Activated naive CD8-positive, alpha-beta T cell treated with anti-CD3 and anti-CD28 coated beads for 36 hours (primary cell): ENCODE results near the gene ATP11A. TPM values are rescaled to one million over a fixed set of nuclear protein-coding genes. Genes with fewer than 3 reads are reported as not detected.

ENCODE experiments used
- DNase-seq: peaks from one replicate; pipeline ENCODE4 v3.0.0; 2021
- H3K27ac Mint-ChIP-seq: one replicate; pipeline ENCODE4 v1.8.0; 2022; ENCODE audit warnings: mild to moderate bottlenecking, moderate library complexity, mixed read lengths
- H3K27me3 Mint-ChIP-seq: one replicate; pipeline ENCODE4 v1.8.0; 2022; ENCODE audit warnings: mild to moderate bottlenecking, mixed read lengths
- H3K36me3 Mint-ChIP-seq: one replicate; pipeline ENCODE4 v1.8.0; 2021; ENCODE audit warnings: mild to moderate bottlenecking, mixed read lengths
- H3K4me1 Mint-ChIP-seq: one replicate; pipeline ENCODE4 v1.8.0; 2021; ENCODE audit warnings: mixed read lengths
- H3K4me3 Mint-ChIP-seq: one replicate; pipeline ENCODE4 v1.8.0; 2022; ENCODE audit warnings: mild to moderate bottlenecking, moderate library complexity, mixed read lengths
- H3K9me3 Mint-ChIP-seq: one replicate; pipeline ENCODE4 v1.8.0; 2022; ENCODE audit warnings: mixed read lengths
- total RNA-seq, 2 experiments: library from RNA; stranded (reverse); gene quantifications; one replicate each; pipeline ENCODE4 v1.2.3, GENCODE V29; 2021

ATP11A gene
- total RNA-seq, 2 experiments from 2014 or later, result 27.6 to 32.5 TPM

GRCh38 chr13:112768795-112769481, 79.1 kb downstream of the ATP11A start:
- no peak overlapping the region for H3K4me3 Mint-ChIP-seq

GRCh38 chr13:112769615-112770014, 79.8 kb downstream of the ATP11A start:
- H3K27ac Mint-ChIP-seq, result no peak overlapping the region
- H3K4me3 Mint-ChIP-seq, result no peak overlapping the region
- H3K4me1 Mint-ChIP-seq, result peaks cover 18% of the 10 kb centered on the region
- H3K36me3 Mint-ChIP-seq, result peaks cover 7% of the 10 kb centered on the region
- H3K27me3 Mint-ChIP-seq, result no peaks in the 10 kb centered on the region
- DNase-seq, result no peak
- H3K9me3 Mint-ChIP-seq, result peaks cover 4% of the 10 kb centered on the region

More at GRCh38 chr13:112768795-112769481, 79.1 kb downstream of the ATP11A start:
- peaks cover 14% of the 10 kb centered on the region for H3K4me1 Mint-ChIP-seq
- peaks cover 7% of the 10 kb centered on the region for H3K36me3 Mint-ChIP-seq
- peaks cover 4% of the 10 kb centered on the region for H3K9me3 Mint-ChIP-seq
- H3K27ac Mint-ChIP-seq, result no peak overlapping the region
- DNase-seq, result no peak
- no peaks in the 10 kb centered on the region for H3K27me3 Mint-ChIP-seq

- Mint-ChIP-seq H3K9me3 (peaks cover 4% of the 10 kb centered on the region), H3K27ac (no peak overlapping the region), H3K36me3 (peaks cover 7% of the 10 kb centered on the region), H3K27me3 (no peaks in the 10 kb centered on the region), H3K4me3 (no peak overlapping the region), H3K4me1 (peaks cover 18% of the 10 kb centered on the region)
- DNase-seq, result no peak
Measured at GRCh38 chr13:112770504-112770903, 80.7 kb downstream of the ATP11A start.

GRCh38 chr13:112771139-112771876, 81.5 kb downstream of the ATP11A start:
- H3K4me3 Mint-ChIP-seq, result no peak overlapping the region
- H3K9me3 Mint-ChIP-seq, result no peaks in the 10 kb centered on the region
- no peaks in the 10 kb centered on the region for H3K27me3 Mint-ChIP-seq
- peaks cover 5% of the 10 kb centered on the region for H3K36me3 Mint-ChIP-seq
- H3K27ac Mint-ChIP-seq, result no peak overlapping the region
- H3K4me1 Mint-ChIP-seq, result peaks cover 18% of the 10 kb centered on the region
- DNase-seq, result no peak

- no peak for DNase-seq
- H3K27me3 Mint-ChIP-seq, result no peaks in the 10 kb centered on the region
- H3K9me3 Mint-ChIP-seq, result no peaks in the 10 kb centered on the region
- no peak overlapping the region for H3K4me3 Mint-ChIP-seq
- H3K4me1 Mint-ChIP-seq, result peaks cover 18% of the 10 kb centered on the region
- H3K27ac Mint-ChIP-seq, result no peak overlapping the region
- peaks cover 5% of the 10 kb centered on the region for H3K36me3 Mint-ChIP-seq
Measured at GRCh38 chr13:112771877-112772538, 82.2 kb downstream of the ATP11A start.

- Mint-ChIP-seq H3K27me3 (no peaks in the 10 kb centered on the region), H3K4me3 (no peak overlapping the region), H3K27ac (no peak overlapping the region), H3K4me1 (peaks cover 18% of the 10 kb centered on the region), H3K9me3 (no peaks in the 10 kb centered on the region), H3K36me3 (peaks cover 5% of the 10 kb centered on the region)
- no peak for DNase-seq
Measured at GRCh38 chr13:112772539-112772909, 82.7 kb downstream of the ATP11A start.

- H3K36me3 Mint-ChIP-seq, result peaks cover 3% of the 10 kb centered on the region
- H3K27ac Mint-ChIP-seq, result no peak overlapping the region
- H3K4me3 Mint-ChIP-seq, result no peak overlapping the region
- no peaks in the 10 kb centered on the region for H3K9me3 Mint-ChIP-seq
- DNase-seq, result no peak
- peaks cover 16% of the 10 kb centered on the region for H3K4me1 Mint-ChIP-seq
- no peaks in the 10 kb centered on the region for H3K27me3 Mint-ChIP-seq
Measured at GRCh38 chr13:112772929-112773328, 83.1 kb downstream of the ATP11A start.

- Mint-ChIP-seq H3K4me1 (peaks cover 9% of the 10 kb centered on the region), H3K4me3 (no peak overlapping the region), H3K27ac (no peak overlapping the region), H3K27me3 (no peaks in the 10 kb centered on the region), H3K9me3 (no peaks in the 10 kb centered on the region), H3K36me3 (no peaks in the 10 kb centered on the region)
- DNase-seq, result no peak
Measured at GRCh38 chr13:112773601-112774447, 84.0 kb downstream of the ATP11A start.

GRCh38 chr13:112774448-112774792, 84.6 kb downstream of the ATP11A start:
- H3K36me3 Mint-ChIP-seq, result no peaks in the 10 kb centered on the region
- no peak for DNase-seq
- H3K4me3 Mint-ChIP-seq, result no peak overlapping the region
- H3K4me1 Mint-ChIP-seq, result peaks cover 4% of the 10 kb centered on the region
- no peak overlapping the region for H3K27ac Mint-ChIP-seq
- H3K9me3 Mint-ChIP-seq, result no peaks in the 10 kb centered on the region
- H3K27me3 Mint-ChIP-seq, result no peaks in the 10 kb centered on the region

- H3K9me3 Mint-ChIP-seq, result no peaks in the 10 kb centered on the region
- H3K4me3 Mint-ChIP-seq, result no peak overlapping the region
- no peaks in the 10 kb centered on the region for H3K36me3 Mint-ChIP-seq
- H3K4me1 Mint-ChIP-seq, result peaks cover 4% of the 10 kb centered on the region
- no peaks in the 10 kb centered on the region for H3K27me3 Mint-ChIP-seq
- DNase-seq, result no peak
- H3K27ac Mint-ChIP-seq, result no peak overlapping the region
Measured at GRCh38 chr13:112774829-112775565, 85.2 kb downstream of the ATP11A start.

GRCh38 chr13:112775791-112776279, 86.0 kb downstream of the ATP11A start:
- no peak for DNase-seq
- H3K4me3 Mint-ChIP-seq, result no peak overlapping the region
- H3K36me3 Mint-ChIP-seq, result no peaks in the 10 kb centered on the region
- H3K4me1 Mint-ChIP-seq, result peaks cover 10% of the 10 kb centered on the region
- no peaks in the 10 kb centered on the region for H3K9me3 Mint-ChIP-seq
- no peak overlapping the region for H3K27ac Mint-ChIP-seq
- no peaks in the 10 kb centered on the region for H3K27me3 Mint-ChIP-seq

- no peaks in the 10 kb centered on the region for H3K9me3 Mint-ChIP-seq
- H3K4me1 Mint-ChIP-seq, result peaks cover 10% of the 10 kb centered on the region
- no peak overlapping the region for H3K27ac Mint-ChIP-seq
- no peaks in the 10 kb centered on the region for H3K36me3 Mint-ChIP-seq
- no peaks in the 10 kb centered on the region for H3K27me3 Mint-ChIP-seq
- no peak overlapping the region for H3K4me3 Mint-ChIP-seq
- DNase-seq, result no peak
Measured at GRCh38 chr13:112776354-112776753, 86.5 kb downstream of the ATP11A start.

GRCh38 chr13:112776971-112777370, 87.1 kb downstream of the ATP11A start:
- no peak overlapping the region for H3K4me3 Mint-ChIP-seq
- H3K9me3 Mint-ChIP-seq, result no peaks in the 10 kb centered on the region
- H3K27me3 Mint-ChIP-seq, result no peaks in the 10 kb centered on the region
- peaks cover 10% of the 10 kb centered on the region for H3K4me1 Mint-ChIP-seq
- no peak for DNase-seq
- H3K36me3 Mint-ChIP-seq, result no peaks in the 10 kb centered on the region
- no peak overlapping the region for H3K27ac Mint-ChIP-seq
